T-cell (primary cell): ENCODE data around the gene PIP4K2C. TPM values are rescaled to one million over a fixed set of nuclear protein-coding genes. Genes with fewer than 3 reads are reported as not detected.

Source experiments
- ATAC-seq, 4 experiments: fragments of 200-7000 bp in 3 of 4; fragments of 150-1000 bp in 1 of 4; cut with Tn5 transposase; replicated peaks in 1 of 4; 1 replicate in 3 of 4; 2 replicates in 1 of 4; pipeline ENCODE4 v1.10.0; 2021; ENCODE audit warnings: moderate library complexity in 3 of 4, mild to moderate bottlenecking in 2 of 4, moderate number of reproducible peaks in 1 of 4
- CTCF ChIA-PET, 2 donors: fragments of 300-600 bp; sonication (Branson Sonifier 250); formaldehyde crosslinking; loops; one replicate each; lab custom pipeline; 2022; ENCODE audit warnings: antibody characterized with exemption in 2 of 2; lab: Charles Lee
- POLR2A ChIA-PET, 2 donors: fragments of 300-600 bp; sonication (Branson Sonifier 250); formaldehyde crosslinking; loops; one replicate each; lab custom pipeline; 2022; ENCODE audit warnings: antibody characterized with exemption in 2 of 2; lab: Charles Lee
- DNase-seq, 35 experiments: peaks; one replicate each; pipeline versions ENCODE4 v3.0.0 to v3.0.0-alpha.2; 2013 to 2023
- H3K27ac ChIP-seq: one replicate; pipeline ENCODE4 v1.5.1; 2013; ENCODE audit warnings: low read length
- H3K27me3 ChIP-seq, 2 experiments: replicated peaks in 1 of 2; 1 replicate in 1 of 2; 2 replicates in 1 of 2; pipeline versions ENCODE4 v1.6.1 to v1.7.0; 2013; ENCODE audit warnings: low read length in 1 of 2, mixed read lengths in 1 of 2; ENCODE audit not compliant: control insufficient read depth in 2 of 2, insufficient read depth in 2 of 2; ENCODE audit errors: extremely low read depth in 1 of 2
- H3K36me3 ChIP-seq, 2 donors: 1 replicate in 1 of 2; 2 replicates in 1 of 2; pipeline versions ENCODE4 v1.6.1 to v1.7.0; 2013; ENCODE audit warnings: low read length in 1 of 2; ENCODE audit not compliant: control insufficient read depth in 2 of 2, insufficient read depth in 1 of 2; ENCODE audit errors: extremely low read depth in 1 of 2
- H3K4me1 ChIP-seq, 2 experiments: 1 replicate in 1 of 2; 2 replicates in 1 of 2; pipeline versions ENCODE4 v1.6.1 to v1.7.0; 2013; ENCODE audit warnings: low read length in 2 of 2, mixed read lengths in 1 of 2; ENCODE audit not compliant: insufficient read depth in 2 of 2, control insufficient read depth in 1 of 2; ENCODE audit errors: extremely low read depth in 1 of 2
- H3K4me3 ChIP-seq, 2 donors: 1 replicate in 1 of 2; 2 replicates in 1 of 2; pipeline versions ENCODE4 v1.5.1 to v1.7.0; 2013; ENCODE audit warnings: mild to moderate bottlenecking in 2 of 2, low read length in 1 of 2, moderate library complexity in 1 of 2; ENCODE audit not compliant: control insufficient read depth in 1 of 2; ENCODE audit errors: extremely low read depth in 1 of 2
- H3K9me3 ChIP-seq: 2 replicates; pipeline ENCODE4 v1.7.0; 2013
- H3K27ac Mint-ChIP-seq, 2 donors: one replicate each; pipeline ENCODE4 v1.8.0; 2020 to 2021; ENCODE audit warnings: mild to moderate bottlenecking in 2 of 2, mixed read lengths in 2 of 2
- H3K27me3 Mint-ChIP-seq, 2 donors: one replicate each; pipeline ENCODE4 v1.8.0; 2021 to 2022; ENCODE audit warnings: mixed read lengths in 2 of 2
- H3K36me3 Mint-ChIP-seq: one replicate; pipeline ENCODE4 v1.8.0; 2021; ENCODE audit warnings: mixed read lengths
- H3K4me1 Mint-ChIP-seq, 3 donors: one replicate each; pipeline ENCODE4 v1.8.0; 2020 to 2022; ENCODE audit warnings: mixed read lengths in 3 of 3, mild to moderate bottlenecking in 1 of 3
- H3K4me3 Mint-ChIP-seq, 3 donors: one replicate each; pipeline ENCODE4 v1.8.0; 2020 to 2022; ENCODE audit warnings: mild to moderate bottlenecking in 3 of 3, mixed read lengths in 3 of 3, moderate library complexity in 3 of 3
- H3K9me3 Mint-ChIP-seq, 3 donors: one replicate each; pipeline ENCODE4 v1.8.0; 2020 to 2022; ENCODE audit warnings: mixed read lengths in 3 of 3
- WGBS: methylation state at CpG from one replicate; pipeline ENCODE4 v1.1.5; 2013; ENCODE audit warnings: missing lambda C conversion rate; ENCODE audit not compliant: insufficient coverage; 5-methylcytosine and 5-hydroxymethylcytosine counted together
- total RNA-seq, 35 experiments: library from RNA in 6 of 35; stranded (reverse) in 6 of 35; fragments of 120-200 nt in 1 of 35; gene quantifications; one replicate each; pipeline versions ENCODE4 v1.2.1 to v1.2.4 and lab custom pipeline; 2013 to 2026

PIP4K2C gene
- total RNA-seq, 5 donors from 2014 or later (not counting 1 experiment from before 2014, with no cell fraction given): 21.7 to 30.9 (median 27.9) TPM

- CTCF ChIA-PET: interaction anchor here (0.5 to 0.6 kb wide), 2 partner anchors 318 to 774 kb away, joined by 3 to 6 read pairs; no protein-coding TSS in a partner anchor
- no peaks in the 10 kb centered on the region for H3K9me3 Mint-ChIP-seq
- H3K36me3 Mint-ChIP-seq: peaks cover 23% of the 10 kb centered on the region
- WGBS: no CpG with 5 or more reads among the region's 36 CpGs
- peaks cover 16 to 27% of the 10 kb centered on the region in 2 experiments for H3K4me1 ChIP-seq
- H3K4me3 ChIP-seq: peak within 1 kb of the TSS; percentile 68 to 74
- H3K9me3 ChIP-seq: no peaks in the 10 kb centered on the region
- peaks cover 26 to 42% (median 34%) of the 10 kb centered on the region in 3 donors for H3K4me1 Mint-ChIP-seq
- DNase-seq (peak in 19 of 35 experiments; percentile 20 to 60 (median 36)), ATAC-seq (peak; percentile 44 to 74 (median 72))
- no peaks in the 10 kb centered on the region for H3K27me3 ChIP-seq
- peak within 1 kb of the TSS; percentile 70 to 90 for H3K27ac Mint-ChIP-seq
- no peaks in the 10 kb centered on the region for H3K27me3 Mint-ChIP-seq
- peak within 1 kb of the TSS; percentile 79 to 82 (median 81) for H3K4me3 Mint-ChIP-seq
- POLR2A ChIA-PET: no interaction called here
- peaks cover 0 to 31% of the 10 kb centered on the region in 2 donors for H3K36me3 ChIP-seq
- peak within 1 kb of the TSS; percentile 51 for H3K27ac ChIP-seq
These were observed 13.5 kb downstream of the PIP4K2C start, which contains the start of gene DTX3 for GRCh38 chr12:57604454-57604991. TSS of gene DTX3 (plus strand) at chr12:57604824. CDS start at chr12:57606518, 1,694 bp downstream.

DNA sequence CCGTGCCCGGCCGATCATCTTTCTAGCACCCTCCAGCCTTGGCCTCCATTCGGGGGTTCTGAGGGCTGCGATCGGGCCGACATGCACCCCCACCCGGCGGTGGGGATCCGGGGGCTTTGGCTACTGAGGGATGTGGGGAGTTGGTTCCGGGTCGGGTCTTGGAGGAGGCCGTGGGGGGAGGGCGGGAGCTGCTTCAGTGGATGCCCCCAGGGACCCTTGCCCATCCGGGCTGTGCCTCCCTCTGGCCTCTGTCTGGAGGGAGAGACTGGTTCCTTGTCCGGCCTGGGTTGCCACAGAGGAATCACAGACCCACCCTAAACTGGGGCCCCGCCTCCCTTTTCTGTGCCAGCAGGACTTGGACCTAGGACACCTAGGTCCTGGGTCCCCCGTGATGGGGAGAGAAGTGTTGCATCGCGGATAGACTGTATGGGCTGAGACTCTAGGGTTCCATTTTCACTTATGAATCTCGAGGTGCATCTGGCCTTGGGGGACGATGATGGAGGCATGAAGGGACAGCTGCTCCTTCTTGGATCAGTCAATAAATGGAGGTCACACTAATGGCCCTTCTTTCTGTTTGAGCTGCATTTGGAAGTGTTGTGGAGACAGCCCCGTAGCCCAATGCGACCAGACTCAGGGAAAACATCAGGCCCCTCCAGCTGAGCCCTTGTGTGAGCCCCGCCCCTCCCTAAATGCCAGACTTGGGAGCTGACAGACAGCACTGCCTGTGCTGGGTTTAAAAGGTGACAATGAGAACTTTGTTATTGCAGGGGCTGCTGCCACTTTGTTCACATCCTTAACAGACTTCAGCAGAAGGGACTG lies 14.2 kb downstream of the PIP4K2C start:
- CTCF ChIA-PET: interaction anchor here (0.5 to 1.0 kb wide), 2 partner anchors 22 to 774 kb away, joined by 3 to 6 read pairs; no protein-coding TSS in a partner anchor
- ATAC-seq: peak; percentile 22 to 57 (median 52)

DNA sequence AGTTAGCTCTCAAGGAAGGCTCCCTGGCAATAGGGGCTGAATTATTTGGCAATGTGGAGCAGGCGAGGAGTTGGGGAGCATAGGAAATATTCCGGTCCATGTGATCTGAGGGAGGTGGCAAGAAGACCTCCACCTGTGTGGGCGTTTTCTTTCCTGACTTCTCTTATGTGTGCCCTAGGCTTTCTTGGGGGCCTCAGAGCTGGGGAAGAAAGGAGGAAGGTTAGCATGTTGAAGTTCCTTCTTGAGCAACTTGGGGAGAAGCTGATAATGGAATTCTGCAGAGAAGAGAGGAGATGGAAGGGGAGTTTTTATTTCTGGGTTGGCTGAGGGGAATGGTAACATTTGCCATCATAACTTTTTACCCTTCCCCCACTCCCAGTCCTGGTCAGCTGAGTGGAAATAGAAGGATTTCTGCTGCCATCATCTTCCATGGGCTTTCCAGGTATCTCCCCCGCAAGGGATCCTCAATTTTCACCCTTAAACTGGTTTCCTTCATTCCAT lies 14.9 kb downstream of the PIP4K2C start:
- CTCF ChIA-PET: interaction anchor here in 1 of 2 donors (1.0 kb wide), 1 partner anchor 22 kb away, joined by 3 read pairs; no protein-coding TSS in a partner anchor
- H3K4me1 Mint-ChIP-seq: peaks cover 33 to 50% (median 41%) of the 10 kb centered on the region in 3 donors

More for the DNA sequence above, 14.2 kb downstream of the PIP4K2C start:
- H3K4me1 Mint-ChIP-seq: peaks cover 26 to 43% (median 34%) of the 10 kb centered on the region in 3 donors
- peak overlapping the region; percentile 69 to 90 for H3K27ac Mint-ChIP-seq
- H3K36me3 Mint-ChIP-seq: peaks cover 17% of the 10 kb centered on the region
- POLR2A ChIA-PET: no interaction called here
- H3K9me3 Mint-ChIP-seq: no peaks in the 10 kb centered on the region
- WGBS: 43% methylated on average over 13 of the region's 25 CpGs
- peak overlapping the region; percentile 79 to 82 (median 81) for H3K4me3 Mint-ChIP-seq
- H3K27ac ChIP-seq: peak overlapping the region; percentile 43
- H3K27me3 ChIP-seq: peaks cover 0 to 5% of the 10 kb centered on the region in 2 experiments
- H3K4me1 ChIP-seq: peaks cover 16 to 29% of the 10 kb centered on the region in 2 experiments
- peak overlapping the region; percentile 65 to 74 for H3K4me3 ChIP-seq
- peak in 2 of 35 experiments; percentile 6 to 21 for DNase-seq
- peaks cover 0 to 24% of the 10 kb centered on the region in 2 donors for H3K36me3 ChIP-seq
- peaks cover under 1% of the 10 kb centered on the region in 2 donors for H3K27me3 Mint-ChIP-seq
- H3K9me3 ChIP-seq: no peaks in the 10 kb centered on the region

GRCh38 chr12:57606399-57606798 lies 15.4 kb downstream of the PIP4K2C start:
- H3K27me3 ChIP-seq: peaks cover 0 to 16% of the 10 kb centered on the region in 2 experiments
- Mint-ChIP-seq H3K9me3 (no peaks in the 10 kb centered on the region), H3K4me1 (peaks cover 34 to 50% (median 42%) of the 10 kb centered on the region in 3 donors), H3K27me3 (peaks cover 4 to 5% of the 10 kb centered on the region in 2 donors), H3K36me3 (peaks cover 9% of the 10 kb centered on the region), H3K4me3 (peak overlapping the region; percentile 45 to 82 (median 79)), H3K27ac (no peak overlapping the region)
- ATAC-seq: no peak
- H3K36me3 ChIP-seq: peaks cover 0 to 12% of the 10 kb centered on the region in 2 donors
- H3K9me3 ChIP-seq: no peaks in the 10 kb centered on the region
- ChIA-PET CTCF (interaction anchor here in 1 of 2 donors (0.5 kb wide), 1 partner anchor 151 kb away, joined by 4 read pairs; the partner anchor contains the start of gene INHBE), POLR2A (no interaction called here)
- WGBS: no CpG with 5 or more reads among the region's 2 CpGs
- no peak overlapping the region for H3K4me3 ChIP-seq
- H3K27ac ChIP-seq: no peak overlapping the region
- H3K4me1 ChIP-seq: peaks cover 18 to 41% of the 10 kb centered on the region in 2 experiments
- no peak for DNase-seq

More for the DNA sequence above, 14.9 kb downstream of the PIP4K2C start:
- Histone ChIP-seq H3K9me3 (no peaks in the 10 kb centered on the region), H3K27ac (no peak overlapping the region), H3K4me1 (peaks cover 16 to 36% of the 10 kb centered on the region in 2 experiments), H3K4me3 (no peak overlapping the region), H3K27me3 (peaks cover 0 to 12% of the 10 kb centered on the region in 2 experiments), H3K36me3 (peaks cover 0 to 17% of the 10 kb centered on the region in 2 donors)
- DNase-seq (no peak), ATAC-seq (no peak)
- Mint-ChIP-seq H3K4me3 (peak overlapping the region; percentile 79 to 82 (median 81)), H3K9me3 (no peaks in the 10 kb centered on the region), H3K27me3 (peaks cover 4 to 5% of the 10 kb centered on the region in 2 donors), H3K27ac (peak overlapping the region; percentile 9 to 90), H3K36me3 (peaks cover 15% of the 10 kb centered on the region)
- 65% methylated on average over 2 of the region's 4 CpGs for WGBS
- POLR2A ChIA-PET: no interaction called here

DNA sequence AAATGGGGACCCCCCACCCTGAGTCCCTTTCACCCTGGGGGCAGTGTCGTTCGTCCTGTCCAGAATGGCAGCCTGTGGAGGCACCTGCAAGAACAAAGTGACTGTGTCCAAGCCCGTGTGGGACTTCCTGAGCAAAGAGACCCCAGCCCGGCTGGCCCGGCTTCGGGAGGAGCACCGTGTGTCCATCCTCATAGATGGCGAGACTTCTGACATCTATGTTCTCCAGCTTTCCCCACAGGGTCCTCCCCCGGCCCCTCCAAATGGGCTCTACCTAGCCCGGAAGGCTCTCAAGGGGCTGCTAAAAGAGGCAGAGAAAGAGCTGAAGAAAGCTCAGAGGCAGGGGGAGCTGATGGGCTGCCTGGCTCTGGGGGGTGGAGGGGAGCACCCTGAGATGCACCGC lies 15.8 kb downstream of the PIP4K2C start:
- 92% methylated on average over 8 of the region's 11 CpGs for WGBS

More for the DNA sequence above, 15.8 kb downstream of the PIP4K2C start:
- no peak for ATAC-seq
- Histone ChIP-seq H3K4me1 (peaks cover 18 to 44% of the 10 kb centered on the region in 2 experiments), H3K36me3 (peaks cover 0 to 8% of the 10 kb centered on the region in 2 donors), H3K27ac (no peak overlapping the region), H3K4me3 (no peak overlapping the region), H3K27me3 (peaks cover 0 to 19% of the 10 kb centered on the region in 2 experiments), H3K9me3 (no peaks in the 10 kb centered on the region)
- POLR2A ChIA-PET: no interaction called here
- H3K4me1 Mint-ChIP-seq: peaks cover 34 to 50% (median 42%) of the 10 kb centered on the region in 3 donors
- H3K36me3 Mint-ChIP-seq: peaks cover 5% of the 10 kb centered on the region
- H3K4me3 Mint-ChIP-seq: peak overlapping the region in 2 of 3 donors; percentile 28 to 45
- H3K9me3 Mint-ChIP-seq: no peaks in the 10 kb centered on the region
- no peak overlapping the region for H3K27ac Mint-ChIP-seq
- no peak for DNase-seq
- CTCF ChIA-PET: interaction anchor here in 1 of 2 donors (0.5 kb wide), 1 partner anchor 152 kb away, joined by 4 read pairs; the partner anchor contains the start of gene INHBE
- peaks cover 4 to 5% of the 10 kb centered on the region in 2 donors for H3K27me3 Mint-ChIP-seq
